ENCODE measurements around the gene SPPL3.

DNA sequence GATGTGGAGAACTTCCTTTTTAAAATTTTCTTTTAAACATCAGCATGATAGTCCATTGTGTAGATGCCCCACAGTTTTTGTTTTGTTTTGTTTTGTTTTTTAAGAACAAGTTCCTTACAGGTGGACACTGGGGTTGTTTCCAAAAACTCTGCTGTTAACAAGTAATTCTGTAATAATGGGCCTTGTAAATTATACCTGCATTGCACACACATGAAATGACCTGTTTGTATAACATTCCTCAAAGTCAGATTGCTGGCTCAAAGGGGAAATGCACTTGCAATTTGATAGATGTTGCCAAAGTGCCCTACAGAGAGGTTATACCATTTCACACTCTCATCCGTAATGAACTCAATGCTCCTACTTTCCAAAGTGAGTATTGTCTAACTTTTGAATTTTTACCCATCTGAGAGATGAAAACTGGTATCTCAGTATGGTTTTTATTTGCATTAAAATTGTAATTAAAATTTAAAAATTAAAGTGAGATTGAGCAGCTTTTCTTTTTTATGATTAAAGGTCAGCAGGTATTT lies 89.2 kb downstream of the SPPL3 start:
- TF ChIP-seq SPI1 (IDR thresholded peaks at IDR 0.05; ENCODE audit: borderline replicate concordance, low read depth) (no peak), POLR2AphosphoS5 (IDR thresholded peaks at IDR 0.05; ENCODE audit: low read depth) (no peak)
- TF ChIP-seq, protein P1, sequence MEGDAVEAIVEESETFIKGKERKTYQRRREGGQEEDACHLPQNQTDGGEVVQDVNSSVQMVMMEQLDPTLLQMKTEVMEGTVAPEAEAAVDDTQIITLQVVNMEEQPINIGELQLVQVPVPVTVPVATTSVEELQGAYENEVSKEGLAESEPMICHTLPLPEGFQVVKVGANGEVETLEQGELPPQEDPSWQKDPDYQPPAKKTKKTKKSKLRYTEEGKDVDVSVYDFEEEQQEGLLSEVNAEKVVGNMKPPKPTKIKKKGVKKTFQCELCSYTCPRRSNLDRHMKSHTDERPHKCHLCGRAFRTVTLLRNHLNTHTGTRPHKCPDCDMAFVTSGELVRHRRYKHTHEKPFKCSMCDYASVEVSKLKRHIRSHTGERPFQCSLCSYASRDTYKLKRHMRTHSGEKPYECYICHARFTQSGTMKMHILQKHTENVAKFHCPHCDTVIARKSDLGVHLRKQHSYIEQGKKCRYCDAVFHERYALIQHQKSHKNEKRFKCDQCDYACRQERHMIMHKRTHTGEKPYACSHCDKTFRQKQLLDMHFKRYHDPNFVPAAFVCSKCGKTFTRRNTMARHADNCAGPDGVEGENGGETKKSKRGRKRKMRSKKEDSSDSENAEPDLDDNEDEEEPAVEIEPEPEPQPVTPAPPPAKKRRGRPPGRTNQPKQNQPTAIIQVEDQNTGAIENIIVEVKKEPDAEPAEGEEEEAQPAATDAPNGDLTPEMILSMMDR (IDR thresholded peaks at IDR 0.05; ENCODE audit: insufficient read depth, low read length), result no peak

All from HL-60 (cell line).